ENCODE data around the gene VANGL2.

The VANGL2 gene

GRCh38 chr1:160425847-160426246, 25.5 kb downstream of the VANGL2 start:
- Histone ChIP-seq H2BK12ac (ENCODE audit: low read length) (no peak overlapping the region), H3K9ac (ENCODE audit: low read length) (no peak overlapping the region), H3K27ac (ENCODE audit: low read depth, low read length) (no peak overlapping the region), H3K4ac (ENCODE audit: low read depth, low read length) (no peak overlapping the region), H3K36me3 (ENCODE audit: control insufficient read depth in 1 of 2, insufficient read depth in 2 of 2, low read length in 2 of 2) (peaks cover 26 to 47% of the 10 kb centered on the region in 2 experiments), H3K27me3 (ENCODE audit: insufficient read depth, low read length) (no peaks in the 10 kb centered on the region), H4K8ac (ENCODE audit: low read depth, low read length) (no peak overlapping the region), H4K12ac (ENCODE audit: low read depth, low read length) (no peak overlapping the region), H3K79me1 (ENCODE audit: low read length) (no peaks in the 10 kb centered on the region), H3K4me1 (ENCODE audit: control insufficient read depth in 1 of 2, insufficient read depth in 2 of 2, low read length in 2 of 2) (no peaks in the 10 kb centered on the region), H4K91ac (ENCODE audit: low read depth, low read length) (no peak overlapping the region), H3K4me3 (ENCODE audit: low read depth, low read length) (no peak overlapping the region), H2BK5ac (ENCODE audit: low read depth, low read length, poor library complexity) (no peak overlapping the region), H2AK5ac (ENCODE audit: low read length) (no peak overlapping the region), H3K9me3 (ENCODE audit: insufficient read depth, low read depth, low read length) (peaks cover 2% of the 10 kb centered on the region), H3K18ac (ENCODE audit: low read length) (no peak overlapping the region), H3K14ac (ENCODE audit: low read length) (no peak overlapping the region), H3K23ac (ENCODE audit: low read length) (no peak overlapping the region), H2BK120ac (ENCODE audit: insufficient read depth, low read length, poor library complexity) (no peak overlapping the region), H3K79me2 (ENCODE audit: control insufficient read depth, insufficient read depth, low read length, poor library complexity) (no peaks in the 10 kb centered on the region), H3K4me2 (ENCODE audit: low read length) (no peak overlapping the region), H2AFZ (ENCODE audit: insufficient read depth, low read length, poor library complexity) (no peak overlapping the region)
- no CpG with 5 or more reads among the region's 5 CpGs for WGBS (ENCODE audit: extremely low coverage, insufficient coverage, insufficient read length)
- DNase-seq: no peak

- Histone ChIP-seq H2AFZ (ENCODE audit: insufficient read depth, low read length, poor library complexity) (no peak overlapping the region), H2BK5ac (ENCODE audit: low read depth, low read length, poor library complexity) (no peak overlapping the region), H2BK12ac (ENCODE audit: low read length) (no peak overlapping the region), H4K91ac (ENCODE audit: low read depth, low read length) (no peak overlapping the region), H2AK5ac (ENCODE audit: low read length) (no peak overlapping the region), H2BK120ac (ENCODE audit: insufficient read depth, low read length, poor library complexity) (no peak overlapping the region), H4K8ac (ENCODE audit: low read depth, low read length) (no peak overlapping the region), H3K27me3 (ENCODE audit: insufficient read depth, low read length) (no peaks in the 10 kb centered on the region), H3K4ac (ENCODE audit: low read depth, low read length) (no peak overlapping the region), H3K14ac (ENCODE audit: low read length) (no peak overlapping the region), H3K36me3 (ENCODE audit: control insufficient read depth in 1 of 2, insufficient read depth in 2 of 2, low read length in 2 of 2) (peaks cover 24 to 37% of the 10 kb centered on the region in 2 experiments), H3K27ac (ENCODE audit: low read depth, low read length) (no peak overlapping the region), H3K4me2 (ENCODE audit: low read length) (no peak overlapping the region), H3K9me3 (ENCODE audit: insufficient read depth, low read depth, low read length) (peaks cover 2% of the 10 kb centered on the region), H3K79me2 (ENCODE audit: control insufficient read depth, insufficient read depth, low read length, poor library complexity) (no peaks in the 10 kb centered on the region), H3K79me1 (ENCODE audit: low read length) (no peaks in the 10 kb centered on the region), H3K4me1 (ENCODE audit: control insufficient read depth in 1 of 2, insufficient read depth in 2 of 2, low read length in 2 of 2) (no peaks in the 10 kb centered on the region), H3K4me3 (ENCODE audit: low read depth, low read length) (peak overlapping the region; percentile 11), H3K18ac (ENCODE audit: low read length) (no peak overlapping the region), H3K23ac (ENCODE audit: low read length) (no peak overlapping the region), H4K12ac (ENCODE audit: low read depth, low read length) (no peak overlapping the region), H3K9ac (ENCODE audit: low read length) (no peak overlapping the region)
- WGBS (ENCODE audit: extremely low coverage, insufficient coverage, insufficient read length): no CpG with 5 or more reads among the region's 7 CpGs
- DNase-seq: no peak
Observed at GRCh38 chr1:160427625-160428024, 27.3 kb downstream of the VANGL2 start.

GRCh38 chr1:160428053-160428452, 27.7 kb downstream of the VANGL2 start:
- no peak overlapping the region for H3K14ac ChIP-seq (ENCODE audit: low read length)
- no peak overlapping the region for H2AFZ ChIP-seq (ENCODE audit: insufficient read depth, low read length, poor library complexity)
- no peaks in the 10 kb centered on the region for H3K79me2 ChIP-seq (ENCODE audit: control insufficient read depth, insufficient read depth, low read length, poor library complexity)
- H3K36me3 ChIP-seq (ENCODE audit: control insufficient read depth in 1 of 2, insufficient read depth in 2 of 2, low read length in 2 of 2): peaks cover 24 to 37% of the 10 kb centered on the region in 2 experiments
- DNase-seq: peak; percentile 16 to 37
- no peak overlapping the region for H2AK5ac ChIP-seq (ENCODE audit: low read length)
- no peak overlapping the region for H2BK120ac ChIP-seq (ENCODE audit: insufficient read depth, low read length, poor library complexity)
- no peak overlapping the region for H3K4me3 ChIP-seq (ENCODE audit: low read depth, low read length)
- no peak overlapping the region for H3K9ac ChIP-seq (ENCODE audit: low read length)
- H4K8ac ChIP-seq (ENCODE audit: low read depth, low read length): no peak overlapping the region
- no peak overlapping the region for H3K4me2 ChIP-seq (ENCODE audit: low read length)
- no CpG with 5 or more reads among the region's 8 CpGs for WGBS (ENCODE audit: extremely low coverage, insufficient coverage, insufficient read length)
- no peaks in the 10 kb centered on the region for H3K27me3 ChIP-seq (ENCODE audit: insufficient read depth, low read length)
- H4K91ac ChIP-seq (ENCODE audit: low read depth, low read length): no peak overlapping the region
- no peaks in the 10 kb centered on the region for H3K4me1 ChIP-seq (ENCODE audit: control insufficient read depth in 1 of 2, insufficient read depth in 2 of 2, low read length in 2 of 2)
- no peak overlapping the region for H3K18ac ChIP-seq (ENCODE audit: low read length)
- no peak overlapping the region for H3K23ac ChIP-seq (ENCODE audit: low read length)
- no peak overlapping the region for H2BK12ac ChIP-seq (ENCODE audit: low read length)
- no peaks in the 10 kb centered on the region for H3K79me1 ChIP-seq (ENCODE audit: low read length)
- no peak overlapping the region for H4K12ac ChIP-seq (ENCODE audit: low read depth, low read length)
- H2BK5ac ChIP-seq (ENCODE audit: low read depth, low read length, poor library complexity): no peak overlapping the region
- H3K4ac ChIP-seq (ENCODE audit: low read depth, low read length): no peak overlapping the region
- H3K27ac ChIP-seq (ENCODE audit: low read depth, low read length): no peak overlapping the region
- H3K9me3 ChIP-seq (ENCODE audit: insufficient read depth, low read depth, low read length): peaks cover 2% of the 10 kb centered on the region

- Histone ChIP-seq H2BK5ac (ENCODE audit: low read depth, low read length, poor library complexity) (no peak overlapping the region), H3K14ac (ENCODE audit: low read length) (no peak overlapping the region), H3K9me3 (ENCODE audit: insufficient read depth, low read depth, low read length) (peaks cover 2% of the 10 kb centered on the region), H3K36me3 (ENCODE audit: control insufficient read depth in 1 of 2, insufficient read depth in 2 of 2, low read length in 2 of 2) (peaks cover 24 to 37% of the 10 kb centered on the region in 2 experiments), H3K4me1 (ENCODE audit: control insufficient read depth in 1 of 2, insufficient read depth in 2 of 2, low read length in 2 of 2) (no peaks in the 10 kb centered on the region), H3K79me1 (ENCODE audit: low read length) (no peaks in the 10 kb centered on the region), H4K8ac (ENCODE audit: low read depth, low read length) (no peak overlapping the region), H2BK12ac (ENCODE audit: low read length) (no peak overlapping the region), H3K4me2 (ENCODE audit: low read length) (no peak overlapping the region), H2AFZ (ENCODE audit: insufficient read depth, low read length, poor library complexity) (no peak overlapping the region), H3K9ac (ENCODE audit: low read length) (no peak overlapping the region), H3K79me2 (ENCODE audit: control insufficient read depth, insufficient read depth, low read length, poor library complexity) (no peaks in the 10 kb centered on the region), H3K4me3 (ENCODE audit: low read depth, low read length) (no peak overlapping the region), H2AK5ac (ENCODE audit: low read length) (no peak overlapping the region), H3K27me3 (ENCODE audit: insufficient read depth, low read length) (no peaks in the 10 kb centered on the region), H4K12ac (ENCODE audit: low read depth, low read length) (no peak overlapping the region), H3K27ac (ENCODE audit: low read depth, low read length) (no peak overlapping the region), H3K23ac (ENCODE audit: low read length) (no peak overlapping the region), H4K91ac (ENCODE audit: low read depth, low read length) (no peak overlapping the region), H3K18ac (ENCODE audit: low read length) (no peak overlapping the region), H2BK120ac (ENCODE audit: insufficient read depth, low read length, poor library complexity) (no peak overlapping the region), H3K4ac (ENCODE audit: low read depth, low read length) (no peak overlapping the region)
- no CpG with 5 or more reads among the region's 1 CpG for WGBS (ENCODE audit: extremely low coverage, insufficient coverage, insufficient read length)
- peak; percentile 15 to 70 for DNase-seq
Observed at GRCh38 chr1:160428655-160429054, 28.3 kb downstream of the VANGL2 start.
